Measurements from ENCODE around the gene FOXE1. TPM values are rescaled to one million over a fixed set of nuclear protein-coding genes. Genes with fewer than 3 reads are reported as not detected.

Gene FOXE1
- total and polyA plus RNA-seq, 8 donors = 0.03 to 0.16 (median 0.08) TPM; not detected in 1

DNA sequence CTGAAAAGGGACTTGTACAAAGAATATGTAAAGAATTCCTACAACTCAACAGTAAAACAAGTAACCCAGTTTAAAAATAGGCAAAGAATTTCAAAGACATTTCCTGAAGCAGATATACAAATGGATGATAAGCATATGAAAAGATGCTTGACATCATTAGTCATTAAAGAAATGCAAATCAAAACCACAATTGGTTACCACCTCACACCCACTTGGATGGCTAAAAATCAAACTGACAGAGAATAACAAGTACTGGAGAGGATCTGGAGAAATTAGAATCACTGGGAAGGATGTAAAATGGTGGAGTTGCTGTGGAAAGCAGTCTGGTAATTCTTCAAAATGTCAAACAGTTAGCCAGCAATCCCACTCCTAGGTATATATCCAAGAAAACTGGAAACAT lies 12.5 kb upstream of the FOXE1 start:
- Histone ChIP-seq H3K27me3 (peaks cover 0 to 4% (median 0%) of the 10 kb centered on the region in 4 donors), H3K4me1 (no peaks in the 10 kb centered on the region), H3K27ac (no peak overlapping the region), H3K9me3 (no peaks in the 10 kb centered on the region), H3K4me3 (no peak overlapping the region), H3K36me3 (no peaks in the 10 kb centered on the region)
- ATAC-seq (no peak), FAIRE-seq (no peak), DNase-seq (no peak)
- TF ChIP-seq, protein P1, sequence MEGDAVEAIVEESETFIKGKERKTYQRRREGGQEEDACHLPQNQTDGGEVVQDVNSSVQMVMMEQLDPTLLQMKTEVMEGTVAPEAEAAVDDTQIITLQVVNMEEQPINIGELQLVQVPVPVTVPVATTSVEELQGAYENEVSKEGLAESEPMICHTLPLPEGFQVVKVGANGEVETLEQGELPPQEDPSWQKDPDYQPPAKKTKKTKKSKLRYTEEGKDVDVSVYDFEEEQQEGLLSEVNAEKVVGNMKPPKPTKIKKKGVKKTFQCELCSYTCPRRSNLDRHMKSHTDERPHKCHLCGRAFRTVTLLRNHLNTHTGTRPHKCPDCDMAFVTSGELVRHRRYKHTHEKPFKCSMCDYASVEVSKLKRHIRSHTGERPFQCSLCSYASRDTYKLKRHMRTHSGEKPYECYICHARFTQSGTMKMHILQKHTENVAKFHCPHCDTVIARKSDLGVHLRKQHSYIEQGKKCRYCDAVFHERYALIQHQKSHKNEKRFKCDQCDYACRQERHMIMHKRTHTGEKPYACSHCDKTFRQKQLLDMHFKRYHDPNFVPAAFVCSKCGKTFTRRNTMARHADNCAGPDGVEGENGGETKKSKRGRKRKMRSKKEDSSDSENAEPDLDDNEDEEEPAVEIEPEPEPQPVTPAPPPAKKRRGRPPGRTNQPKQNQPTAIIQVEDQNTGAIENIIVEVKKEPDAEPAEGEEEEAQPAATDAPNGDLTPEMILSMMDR (IDR thresholded peaks at IDR 0.05) = no peak
- intact Hi-C loops (cut with DNase I) = no loop called here

- H3K4me1 ChIP-seq = no peaks in the 10 kb centered on the region
- intact Hi-C loops (cut with DNase I) = no loop called here
- 76 to 82% methylated on average over 2 of the region's 2 CpGs for WGBS, 2 donors
- no peaks in the 10 kb centered on the region for H3K36me3 ChIP-seq
- no peak for DNase-seq
- no peak for FAIRE-seq
- peaks cover 0 to 7% (median 3%) of the 10 kb centered on the region in 4 donors for H3K27me3 ChIP-seq
- no peaks in the 10 kb centered on the region for H3K9me3 ChIP-seq
- no peak overlapping the region for H3K4me3 ChIP-seq
- no peak overlapping the region for H3K27ac ChIP-seq
- TF ChIP-seq, protein P1 (IDR thresholded peaks at IDR 0.05) = no peak
- no peak for ATAC-seq
Measured at GRCh38 chr9:97842960-97843359, 10.1 kb upstream of the FOXE1 start.

DNA sequence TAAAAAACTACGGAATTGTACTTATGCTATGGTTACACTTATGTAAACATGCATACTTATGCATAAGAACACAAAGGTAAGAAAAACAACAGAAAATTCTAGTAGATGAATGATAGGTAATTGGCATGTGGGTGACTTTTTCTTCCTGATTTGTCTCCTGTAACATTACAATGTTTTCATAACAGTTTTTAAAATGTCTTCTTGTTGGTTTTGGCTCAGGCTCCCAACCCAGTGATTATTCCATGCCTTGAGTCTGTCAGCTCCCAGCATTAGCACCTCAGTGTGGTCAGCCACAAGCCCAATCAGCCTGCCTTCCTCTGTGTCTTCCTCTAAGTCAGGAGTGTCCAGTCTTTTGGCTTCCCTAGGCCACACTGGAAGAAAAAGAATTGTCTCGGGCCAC lies 7.9 kb upstream of the FOXE1 start:
- H3K27me3 ChIP-seq = peaks cover 0 to 15% (median 8%) of the 10 kb centered on the region in 4 donors

DNA sequence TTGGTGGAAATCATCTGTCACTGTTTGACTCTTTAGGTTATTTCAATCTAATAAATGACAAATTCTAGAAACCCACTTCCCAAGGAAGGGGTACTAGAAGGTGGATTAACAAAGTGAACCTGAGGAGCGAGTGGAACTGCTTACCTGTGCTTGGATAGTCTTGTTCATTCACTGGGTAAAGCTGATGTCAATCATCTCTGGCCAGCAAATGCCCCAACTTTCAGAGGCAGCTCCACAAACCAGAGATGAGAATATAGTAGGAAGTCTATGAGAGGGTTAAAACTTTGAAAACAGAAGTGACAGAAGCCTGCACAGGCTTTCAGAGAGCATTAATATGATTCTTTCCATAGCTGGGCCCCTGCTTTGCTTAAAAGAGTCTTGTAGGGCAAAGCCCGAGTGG lies 7.3 kb upstream of the FOXE1 start:
- Histone ChIP-seq H3K27me3 (peaks cover 0 to 15% (median 10%) of the 10 kb centered on the region in 4 donors), H3K27ac (no peak overlapping the region), H3K4me3 (no peak overlapping the region), H3K9me3 (no peaks in the 10 kb centered on the region), H3K4me1 (no peaks in the 10 kb centered on the region), H3K36me3 (no peaks in the 10 kb centered on the region)
- intact Hi-C loops (cut with DNase I) = no loop called here
- FAIRE-seq = no peak
- ATAC-seq = no peak
- 81 to 87% methylated on average over 2 of the region's 2 CpGs for WGBS, 2 donors
- TF ChIP-seq, protein P1 (IDR thresholded peaks at IDR 0.05) = no peak
- DNase-seq = no peak

More for the DNA sequence above, 7.9 kb upstream of the FOXE1 start:
- H3K4me1 ChIP-seq = no peaks in the 10 kb centered on the region
- ATAC-seq (no peak), DNase-seq (no peak), FAIRE-seq (no peak)
- H3K36me3 ChIP-seq = no peaks in the 10 kb centered on the region
- intact Hi-C loops (cut with DNase I) = no loop called here
- H3K4me3 ChIP-seq = no peak overlapping the region
- no peak overlapping the region for H3K27ac ChIP-seq
- TF ChIP-seq, protein P1 (IDR thresholded peaks at IDR 0.05) = no peak
- WGBS, 2 donors = 73 to 75% methylated on average over 2 of the region's 2 CpGs
- H3K9me3 ChIP-seq = no peaks in the 10 kb centered on the region

- no peaks in the 10 kb centered on the region for H3K4me1 ChIP-seq
- no peak for DNase-seq
- H3K27ac ChIP-seq = no peak overlapping the region
- intact Hi-C loops (cut with DNase I) = no loop called here
- no peak for ATAC-seq
- WGBS, 2 donors = 77 to 79% methylated on average over 4 of the region's 4 CpGs
- FAIRE-seq = no peak
- no peaks in the 10 kb centered on the region for H3K36me3 ChIP-seq
- TF ChIP-seq, protein P1 (IDR thresholded peaks at IDR 0.05) = no peak
- peaks cover 0 to 15% (median 10%) of the 10 kb centered on the region in 4 donors for H3K27me3 ChIP-seq
- H3K9me3 ChIP-seq = no peaks in the 10 kb centered on the region
- H3K4me3 ChIP-seq = no peak overlapping the region
Measured at GRCh38 chr9:97846347-97846746, 6.7 kb upstream of the FOXE1 start.
